ENCODE measurements around the gene FAM170B. TPM values are rescaled to one million over a fixed set of nuclear protein-coding genes. Genes with fewer than 3 reads are reported as not detected.

FAM170B gene
- total and polyA plus RNA-seq, 2 donors (not counting 3 experiments of a cell fraction or from before 2014, with no cell fraction given): not detected

- ChIA-PET CTCF (interaction anchor here (0.8 to 3.3 kb wide), 13 partner anchors 9 to 505 kb away, joined by 3 to 28 read pairs (median 4); no protein-coding TSS in a partner anchor), POLR2A (no interaction called here)
- Histone ChIP-seq H3K79me2 (ENCODE audit: control insufficient read depth, insufficient read depth, low read length) (no peaks in the 10 kb centered on the region), H3K9ac (replicated peaks; ENCODE audit: extremely low read depth, insufficient read depth, low read length) (no peak overlapping the region), H2AFZ (ENCODE audit: low read depth, low read length) (no peak overlapping the region), H3K4me1 (ENCODE audit: control insufficient read depth, extremely low read depth, insufficient read depth, low read length) (no peaks in the 10 kb centered on the region), H3K27me3 (ENCODE audit: control insufficient read depth in 2 of 2, insufficient read depth in 2 of 2, low read length in 2 of 2) (no peaks in the 10 kb centered on the region), H3K36me3 (ENCODE audit: control insufficient read depth in 2 of 2, extremely low read depth in 1 of 2, insufficient read depth in 2 of 2, low read length in 2 of 2) (no peaks in the 10 kb centered on the region), H3K9me3 (replicated peaks; ENCODE audit: control insufficient read depth, insufficient read depth, low read length) (no peaks in the 10 kb centered on the region), H3K4me2 (ENCODE audit: insufficient read depth, low read length) (no peak overlapping the region), H3K9me1 (replicated peaks; ENCODE audit: control insufficient read depth, extremely low read depth, insufficient read depth, low read length) (no peaks in the 10 kb centered on the region), H4K20me1 (replicated peaks; ENCODE audit: control insufficient read depth, extremely low read depth, insufficient read depth, low read length) (no peaks in the 10 kb centered on the region), H3K4me3 (replicated peaks in 1 of 3; ENCODE audit: insufficient read depth in 1 of 3, low read depth in 1 of 3, low read length in 3 of 3) (no peak overlapping the region), H3K27ac (ENCODE audit: insufficient read depth, low read depth, low read length) (no peak overlapping the region)
- intact Hi-C loops (cut with micrococcal nuclease) (no loop called here), dilution Hi-C loops (cut with MboI; ENCODE audit: extremely low pct_ligation_motif_present, low sequenced_read_pairs) (no loop called here)
- DNase-seq (ENCODE audit: low read depth, low spot score) (peak; percentile 7), FAIRE-seq (no peak)
- BruUV-seq (replicated peaks): no TSS peak
- TF ChIP-seq JUN (IDR thresholded peaks at IDR 0.05; ENCODE audit: borderline replicate concordance, insufficient read depth, insufficient read length, low read depth) (no peak), FOS (IDR thresholded peaks at IDR 0.05; ENCODE audit: borderline replicate concordance, insufficient read depth, low read length) (no peak), EZH2 (IDR thresholded peaks at IDR 0.05; ENCODE audit: borderline replicate concordance, low read depth, low read length, severe bottlenecking) (no peak), MAX (IDR thresholded peaks at IDR 0.05; ENCODE audit: insufficient read depth, insufficient read length) (no peak), MYC (IDR thresholded peaks at IDR 0.05; ENCODE audit: low read depth, low read length) (no peak), POLR2A (IDR thresholded peaks at IDR 0.05; ENCODE audit: low read depth, low read length) (no peak), CTCF (IDR thresholded peaks at IDR 0.05; ENCODE audit: extremely low read depth in 1 of 2, insufficient read depth in 1 of 2, low read depth in 1 of 2, low read length in 2 of 2) (peak in 1 of 2 donors; percentile 22), POLR2AphosphoS5 (IDR thresholded peaks at IDR 0.05; ENCODE audit: insufficient read depth, low read depth, low read length) (no peak)
Observed at GRCh38 chr10:49161411-49161997, 27.7 kb upstream of the FAM170B start.

All from endothelial cell of umbilical vein (primary cell).